Adrenal gland (tissue), 5 donors: ENCODE results near the gene TBCK.
"Not testable (repeated sequence)": the region's sequence is repeated elsewhere in the genome, so short reads cannot be mapped to it uniquely, and the experiment has no call there.

Experiments
- CTCF ChIP-seq, 6 experiments: fragments of 450-650 bp in 4 of 6; fragments of 200-600 bp in 2 of 6; sonication (generic) in 1 of 6; IDR thresholded peaks; 1 replicate in 5 of 6; 2 replicates in 1 of 6; pipeline versions ENCODE4 v1.5.1 to v1.8.0; 2016 to 2021; ENCODE audit warnings: antibody characterized with exemption in 6 of 6, mild to moderate bottlenecking in 2 of 6, moderate library complexity in 1 of 6
- POLR2A ChIP-seq, 2 donors: fragments of 450-650 bp; IDR thresholded peaks; one replicate each; pipeline ENCODE4 v1.6.1; 2017; ENCODE audit warnings: antibody characterized with exemption in 2 of 2, mild to moderate bottlenecking in 2 of 2, moderate library complexity in 1 of 2
- donor health status: DM: no; HTN: no; CAD: no.

GRCh38 chr4:106321814-106322213, 5.8 kb upstream of the TBCK start:
- TF ChIP-seq CTCF, POLR2A (IDR thresholded peaks at IDR 0.05): not testable (repeated sequence)
